K562 (cell line): Measurements from ENCODE around the gene TLDC2. TPM values are rescaled to one million over a fixed set of nuclear protein-coding genes. Genes with fewer than 3 reads are reported as not detected.
"Not testable (repeated sequence)": the region's sequence is repeated elsewhere in the genome, so short reads cannot be mapped to it uniquely, and the experiment has no call there.

ENCODE experiments used
- ATAC-seq: fragments of 200-7000 bp; cut with Tn5 transposase; 3 replicates; pipeline ENCODE4 v1.9.1; 2020; ENCODE audit warnings: moderate library complexity
- BruUV-seq: library from RNA; stranded (reverse); fragments of 400-500 nt; replicated peaks from 2 replicates; lab custom pipeline; 2021; lab: Mats Ljungman, UMichigan
- CTCF ChIA-PET: fragments of 300-600 bp; formaldehyde crosslinking; extraction: SDS; loops from one replicate; lab custom pipeline; 2021; ENCODE audit warnings: low intra/inter-chr PET ratio; lab: Yijun Ruan, JAX
- POLR2A ChIA-PET: fragments of 300-600, 350-650 bp; sonication (Branson Sonifier 250); formaldehyde crosslinking; extraction: SDS; loops from one replicate; lab custom pipeline; 2021; ENCODE audit warnings: antibody characterized with exemption, inconsistent platforms; lab: Yijun Ruan, JAX
- DNase-seq, 4 experiments: peaks; one replicate each; pipeline versions ENCODE4 v3.0.0 to v3.0.0-alpha.2; 2011 to 2018; ENCODE audit warnings: low spot score in 3 of 4, mixed read lengths in 3 of 4; ENCODE audit errors: extremely low read depth in 1 of 4
- FAIRE-seq: peaks from 2 replicates; lab custom pipeline; 2011; peaks lifted over from hg19 to GRCh38; lab: Jason Lieb, UNC
- H2AFZ ChIP-seq: 2 replicates; pipeline ENCODE4 v1.6.0; 2011; ENCODE audit warnings: low read depth, low read length, control low read depth, inconsistent platforms
- H3K27ac ChIP-seq: fragments of 200-600 bp; 3 replicates; pipeline ENCODE4 v1.8.0; 2011; ENCODE audit warnings: low read depth, mild to moderate bottlenecking, control low read depth, inconsistent platforms, low read length, moderate library complexity, mixed read lengths; ENCODE audit errors: extremely low read depth
- H3K27me3 ChIP-seq, 2 experiments: fragments of 300-600 bp in 1 of 2; 2 replicates in 1 of 2; 3 replicates in 1 of 2; pipeline versions ENCODE4 v1.6.0 to v1.8.0; 2011; ENCODE audit warnings: inconsistent platforms in 2 of 2, low read length in 2 of 2, mild to moderate bottlenecking in 1 of 2, mixed read lengths in 1 of 2, moderate library complexity in 1 of 2; ENCODE audit not compliant: control insufficient read depth in 2 of 2, insufficient read depth in 2 of 2
- H3K36me3 ChIP-seq: fragments of 300-600 bp; 3 replicates; pipeline ENCODE4 v1.8.0; 2011; ENCODE audit warnings: mild to moderate bottlenecking, low read length, inconsistent platforms; ENCODE audit not compliant: control insufficient read depth, insufficient read depth
- H3K4me1 ChIP-seq, 2 experiments: fragments of 200-600 bp in 1 of 2; replicated peaks in 1 of 2; 2 replicates in 1 of 2; 3 replicates in 1 of 2; pipeline versions ENCODE4 v1.5.1 to v1.8.0; 2011; ENCODE audit warnings: inconsistent platforms in 2 of 2, low read length in 2 of 2, mild to moderate bottlenecking in 1 of 2, mixed read lengths in 1 of 2, moderate library complexity in 1 of 2; ENCODE audit not compliant: control insufficient read depth in 2 of 2, insufficient read depth in 2 of 2
- H3K4me2 ChIP-seq: 2 replicates; pipeline ENCODE4 v1.6.1; 2011; ENCODE audit warnings: low read length, control low read depth, inconsistent platforms, mixed read lengths; ENCODE audit not compliant: insufficient read depth
- H3K4me3 ChIP-seq: fragments of 200-600 bp; sonication (generic), shearing (Covaris generic); 2 replicates; pipeline ENCODE4 v1.5.1; 2016; ENCODE audit warnings: control low read depth, inconsistent platforms
- H3K79me2 ChIP-seq: fragments of 200-600 bp; 3 replicates; pipeline ENCODE4 v1.8.0; 2011; ENCODE audit warnings: low read length, inconsistent platforms; ENCODE audit not compliant: control insufficient read depth, insufficient read depth
- H3K9ac ChIP-seq, 2 experiments: 2 replicates each; pipeline versions ENCODE4 v1.6.0 to v1.6.1; 2011; ENCODE audit warnings: low read depth in 2 of 2, low read length in 2 of 2, control low read depth in 1 of 2, inconsistent platforms in 1 of 2, mild to moderate bottlenecking in 1 of 2, mixed read lengths in 1 of 2; ENCODE audit not compliant: insufficient read depth in 1 of 2
- H3K9me1 ChIP-seq: one replicate; pipeline ENCODE4 v1.6.0; 2011; ENCODE audit warnings: inconsistent platforms, mild to moderate bottlenecking, low read length, moderate library complexity; ENCODE audit not compliant: control insufficient read depth, insufficient read depth
- H3K9me3 ChIP-seq: replicated peaks from 2 replicates; pipeline ENCODE4 v1.5.1; 2011; ENCODE audit warnings: low read depth, low read length, inconsistent platforms; ENCODE audit not compliant: control insufficient read depth, insufficient read depth
- H4K20me1 ChIP-seq: replicated peaks from 2 replicates; pipeline ENCODE4 v1.6.1; 2011; ENCODE audit warnings: low read length, inconsistent platforms, mixed read lengths; ENCODE audit not compliant: control insufficient read depth, insufficient read depth
- CBFA2T3 ChIP-seq: fragments of 450-650 bp; IDR thresholded peaks from 2 replicates; pipeline ENCODE4 v1.6.1; 2017
- NR2C1 ChIP-seq, 2 experiments: fragments of 450-650 bp; IDR thresholded peaks; 2 replicates each; pipeline ENCODE4 v1.6.1; 2017; ENCODE audit warnings: mild to moderate bottlenecking in 2 of 2, antibody characterized with exemption in 1 of 2, inconsistent platforms in 1 of 2, missing compliant biosample characterization in 1 of 2, missing genetic modification characterization in 1 of 2
- WGBS: fragments of 100-300 bp; shearing (Covaris generic); methylation state at CpG from one replicate; pipeline ENCODE4 v1.1.6; 2016; ENCODE audit warnings: low coverage, mixed read lengths; ENCODE audit not compliant: insufficient coverage; ENCODE audit errors: missing lambda C conversion rate; 5-methylcytosine and 5-hydroxymethylcytosine counted together
- in situ Hi-C: fragments of 300-500 bp; cut with MboI; formaldehyde crosslinking; loops from 4 replicates; pipeline ENCODE4 v1.15.0; 2018; ENCODE audit warnings: inconsistent platforms, mixed read lengths
- intact Hi-C: fragments of 100-400 bp; cut with micrococcal nuclease; formaldehyde crosslinking; loops from 2 replicates; pipeline ENCODE4 v1.14.2; 2022
- polyA plus RNA-seq, 8 experiments: library from polyadenylated mRNA; depleted of rRNA in 4 of 8; stranded (reverse) in 5 of 8; unstranded in 3 of 8; fragments of >200 nt; fragmentation: Nextera tagmentation in 2 of 8; fragmentation: Illumina TruSeq in 1 of 8; extraction: Ambion mirVana in 2 of 8; extraction: Trizol in 1 of 8; gene quantifications; 2 replicates each; pipeline versions ENCODE4 v1.2.1 to v1.2.3, GENCODE V29; 2011 to 2014; ENCODE audit warnings: inconsistent platforms in 1 of 8, missing spikeins in 1 of 8
- total RNA-seq, 7 experiments: library from RNA; depleted of rRNA in 6 of 7; stranded (reverse); fragments of >200 nt in 6 of 7; fragmentation: Illumina TruSeq in 2 of 7; extraction: Trizol in 2 of 7; gene quantifications; 2 replicates each; pipeline versions ENCODE4 v1.2.1 to v1.2.3, GENCODE V29; 2011 to 2021; ENCODE audit warnings: low replicate concordance in 1 of 7

TLDC2 gene
- total and polyA plus RNA-seq, 9 of the 15 experiments (the other 6 are each of a cell fraction or from before 2014, with no cell fraction given), result not detected

- POLR2A ChIA-PET, result interaction anchor here (0.7 to 1.2 kb wide), 3 partner anchors 8 to 46 kb away, joined by 3 read pairs; no protein-coding TSS in a partner anchor
- H3K4me1 ChIP-seq, result peaks cover 0 to 4% of the 10 kb centered on the region in 2 experiments; a peak in 2 of 5 replicates
Observed at GRCh38 chr20:36932476-36933426, 56.8 kb downstream of the TLDC2 start.

GRCh38 chr20:36933571-36933970 is 57.6 kb downstream of the TLDC2 start:
- H3K27me3 ChIP-seq, H3K4me3 ChIP-seq, H2AFZ ChIP-seq, H3K9me1 ChIP-seq, H3K79me2 ChIP-seq, H4K20me1 ChIP-seq, DNase-seq, H3K9me3 ChIP-seq, H3K4me2 ChIP-seq, CTCF ChIA-PET, H3K9ac ChIP-seq, ATAC-seq, BruUV-seq, FAIRE-seq, H3K27ac ChIP-seq, in situ Hi-C loops, H3K4me1 ChIP-seq, intact Hi-C loops: not testable (repeated sequence)
- peaks cover 17% of the 10 kb centered on the region for H3K36me3 ChIP-seq
- WGBS, result 91% methylated on average over 16 of the region's 16 CpGs
- POLR2A ChIA-PET, result interaction anchor here (0.8 to 1.2 kb wide), 2 partner anchors 11 to 47 kb away, joined by 3 read pairs; no protein-coding TSS in a partner anchor

More at GRCh38 chr20:36932476-36933426, 56.8 kb downstream of the TLDC2 start:
- H2AFZ ChIP-seq, result no peak overlapping the region
- DNase-seq (no peak), ATAC-seq (no peak), FAIRE-seq (no peak)
- no peak overlapping the region for H3K4me3 ChIP-seq
- whole genome bisulfite sequencing, result 56% methylated on average over 10 of the region's 11 CpGs
- H3K4me2 ChIP-seq, result no peak overlapping the region
- intact Hi-C loops (no loop called here), in situ Hi-C loops (no loop called here)
- no peaks in the 10 kb centered on the region for H3K9me1 ChIP-seq
- peaks cover 19% of the 10 kb centered on the region for H3K36me3 ChIP-seq
- CTCF ChIA-PET, result no interaction called here
- BruUV-seq, result no TSS peak
- H3K9me3 ChIP-seq, result no peaks in the 10 kb centered on the region
- no peaks in the 10 kb centered on the region for H4K20me1 ChIP-seq
- no peaks in the 10 kb centered on the region for H3K79me2 ChIP-seq
- no peak overlapping the region for H3K9ac ChIP-seq
- H3K27ac ChIP-seq, result no peak overlapping the region
- H3K27me3 ChIP-seq, result no peaks in the 10 kb centered on the region
- TF ChIP-seq CBFA2T3 (0 out of 2 replicates have a peak, but pooled peaks have one; percentile 10), NR2C1 (IDR thresholded peaks at IDR 0.05) (no peak), NR2C1 (tag; IDR thresholded peaks at IDR 0.05) (no peak)
